ENCODE measurements around the gene RIOK3.

Gene RIOK3

DNA sequence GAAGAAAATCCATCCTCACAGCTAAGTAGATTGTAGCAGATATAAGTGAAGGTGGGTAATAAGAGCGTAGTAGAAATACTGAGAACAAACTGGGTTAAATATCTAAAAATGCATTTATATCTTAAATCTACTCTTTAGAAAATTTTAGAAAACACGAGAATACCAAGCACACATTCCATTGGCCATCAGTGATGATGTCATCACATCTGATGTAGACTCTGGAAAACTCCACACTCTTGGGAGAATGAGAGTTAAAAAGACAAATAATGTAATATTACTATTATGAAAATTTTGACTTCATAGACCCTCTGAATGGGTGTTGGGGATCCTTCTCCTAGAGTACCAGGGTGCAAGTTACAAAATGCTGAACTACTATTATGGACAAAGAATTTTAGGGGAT, 3.7 kb downstream of the RIOK3 start:
- Histone ChIP-seq H3K4me3 (ENCODE audit: low read length in 2 of 2) (no peak overlapping the region), H2BK12ac (ENCODE audit: low read length) (no peak overlapping the region), H3K23ac (ENCODE audit: low read depth, low read length, poor library complexity) (no peak overlapping the region), H2BK120ac (ENCODE audit: low read depth, low read length) (no peak overlapping the region), H3K4ac (ENCODE audit: low read length) (no peak overlapping the region), H3K27me3 (ENCODE audit: control insufficient read depth in 3 of 3, insufficient read depth in 3 of 3, low read depth in 1 of 3, low read length in 3 of 3) (no peaks in the 10 kb centered on the region), H4K91ac (ENCODE audit: low read depth, low read length, poor library complexity) (no peak overlapping the region), H3K9me3 (replicated peaks in 1 of 2; ENCODE audit: control insufficient read depth in 2 of 2, insufficient read depth in 1 of 2, low read depth in 1 of 2, low read length in 2 of 2) (no peaks in the 10 kb centered on the region), H2AFZ (ENCODE audit: low read length) (no peak overlapping the region), H3K27ac (replicated peaks; ENCODE audit: low read length) (no peak overlapping the region), H3K4me2 (ENCODE audit: insufficient read depth, low read length, poor library complexity, severe bottlenecking) (no peak overlapping the region), H2BK15ac (ENCODE audit: low read length) (no peak overlapping the region), H2BK5ac (ENCODE audit: low read length) (no peak overlapping the region), H2AK5ac (ENCODE audit: low read depth, low read length) (no peak overlapping the region), H3K79me1 (ENCODE audit: low read depth, low read length) (peaks cover 4% of the 10 kb centered on the region), H3K9ac (ENCODE audit: low read depth, low read length, poor library complexity) (no peak overlapping the region), H3K4me1 (ENCODE audit: control insufficient read depth in 2 of 2, insufficient read depth in 1 of 2, low read depth in 1 of 2, low read length in 2 of 2) (peaks cover 0 to 5% of the 10 kb centered on the region in 2 donors), H4K8ac (ENCODE audit: low read depth, low read length) (no peak overlapping the region), H3K18ac (ENCODE audit: low read length) (no peak overlapping the region), H3K14ac (ENCODE audit: low read length) (no peak overlapping the region), H3K36me3 (replicated peaks in 1 of 2; ENCODE audit: control insufficient read depth in 2 of 2, insufficient read depth in 2 of 2, low read length in 2 of 2) (peaks cover 0 to 19% of the 10 kb centered on the region in 2 donors)
- WGBS, 2 donors (ENCODE audit: extremely low coverage in 2 of 2, insufficient read length in 2 of 2, insufficient replicate concordance in 1 of 2): no CpG with 5 or more reads among the region's 2 CpGs
- DNase-seq (ENCODE audit: low spot score): no peak

DNA sequence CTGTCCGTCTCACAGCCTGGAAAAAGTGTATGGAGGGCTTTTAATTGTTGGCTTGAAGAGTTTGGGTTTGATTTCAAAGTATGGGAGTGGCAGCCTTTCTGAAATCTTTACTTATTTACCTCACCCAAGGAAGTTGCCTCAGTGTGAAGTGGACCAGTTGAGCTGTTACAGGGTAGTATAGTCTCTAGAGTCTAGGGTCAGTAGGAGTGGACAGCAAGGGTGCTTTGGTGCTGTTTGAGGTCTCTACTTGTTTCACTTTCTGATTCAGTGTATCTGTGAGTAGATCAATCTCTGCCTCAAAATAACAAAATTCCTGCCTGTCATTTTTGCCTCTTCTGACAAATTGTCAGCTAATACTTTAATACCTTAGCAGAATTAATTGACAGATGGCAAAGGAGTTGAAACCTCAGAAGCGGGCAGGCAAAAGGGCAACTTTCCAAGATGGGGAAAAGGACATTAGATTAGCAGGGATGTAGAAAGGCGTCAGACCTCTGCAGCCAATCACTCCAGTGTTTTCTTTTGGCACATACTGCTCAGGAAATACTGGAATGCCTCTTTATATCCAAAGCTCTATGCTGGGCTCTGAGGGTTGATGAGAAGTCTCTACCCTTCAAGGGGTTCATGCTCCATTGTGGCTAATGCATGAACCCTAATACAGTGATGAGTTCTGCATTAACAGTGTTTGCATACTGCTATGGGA, 5.9 kb downstream of the RIOK3 start:
- no peak overlapping the region for H3K4me2 ChIP-seq (ENCODE audit: insufficient read depth, low read length, poor library complexity, severe bottlenecking)
- no peak overlapping the region for H3K23ac ChIP-seq (ENCODE audit: low read depth, low read length, poor library complexity)
- H3K14ac ChIP-seq (ENCODE audit: low read length): no peak overlapping the region
- no peak overlapping the region for H3K18ac ChIP-seq (ENCODE audit: low read length)
- peaks cover 0 to under 1% of the 10 kb centered on the region in 2 donors for H3K4me1 ChIP-seq (ENCODE audit: control insufficient read depth in 2 of 2, insufficient read depth in 1 of 2, low read depth in 1 of 2, low read length in 2 of 2)
- H2BK120ac ChIP-seq (ENCODE audit: low read depth, low read length): no peak overlapping the region
- no peak overlapping the region for H2BK5ac ChIP-seq (ENCODE audit: low read length)
- H2BK15ac ChIP-seq (ENCODE audit: low read length): no peak overlapping the region
- no peak overlapping the region for H4K8ac ChIP-seq (ENCODE audit: low read depth, low read length)
- no peak overlapping the region for H2AFZ ChIP-seq (ENCODE audit: low read length)
- peaks cover 4 to 39% of the 10 kb centered on the region in 2 donors for H3K36me3 ChIP-seq (replicated peaks in 1 of 2; ENCODE audit: control insufficient read depth in 2 of 2, insufficient read depth in 2 of 2, low read length in 2 of 2)
- no peaks in the 10 kb centered on the region for H3K79me1 ChIP-seq (ENCODE audit: low read depth, low read length)
- H3K9me3 ChIP-seq (replicated peaks in 1 of 2; ENCODE audit: control insufficient read depth in 2 of 2, insufficient read depth in 1 of 2, low read depth in 1 of 2, low read length in 2 of 2): no peaks in the 10 kb centered on the region
- no peak overlapping the region for H3K4me3 ChIP-seq (ENCODE audit: low read length in 2 of 2)
- WGBS, 2 donors (ENCODE audit: extremely low coverage in 2 of 2, insufficient read length in 2 of 2, insufficient replicate concordance in 1 of 2): no CpG with 5 or more reads among the region's 3 CpGs
- no peak overlapping the region for H2BK12ac ChIP-seq (ENCODE audit: low read length)
- H3K4ac ChIP-seq (ENCODE audit: low read length): no peak overlapping the region
- no peak for DNase-seq (ENCODE audit: low spot score)
- H3K9ac ChIP-seq (ENCODE audit: low read depth, low read length, poor library complexity): no peak overlapping the region
- no peak overlapping the region for H2AK5ac ChIP-seq (ENCODE audit: low read depth, low read length)
- H4K91ac ChIP-seq (ENCODE audit: low read depth, low read length, poor library complexity): no peak overlapping the region
- no peaks in the 10 kb centered on the region for H3K27me3 ChIP-seq (ENCODE audit: control insufficient read depth in 3 of 3, insufficient read depth in 3 of 3, low read depth in 1 of 3, low read length in 3 of 3)
- H3K27ac ChIP-seq (replicated peaks; ENCODE audit: low read length): no peak overlapping the region

DNA sequence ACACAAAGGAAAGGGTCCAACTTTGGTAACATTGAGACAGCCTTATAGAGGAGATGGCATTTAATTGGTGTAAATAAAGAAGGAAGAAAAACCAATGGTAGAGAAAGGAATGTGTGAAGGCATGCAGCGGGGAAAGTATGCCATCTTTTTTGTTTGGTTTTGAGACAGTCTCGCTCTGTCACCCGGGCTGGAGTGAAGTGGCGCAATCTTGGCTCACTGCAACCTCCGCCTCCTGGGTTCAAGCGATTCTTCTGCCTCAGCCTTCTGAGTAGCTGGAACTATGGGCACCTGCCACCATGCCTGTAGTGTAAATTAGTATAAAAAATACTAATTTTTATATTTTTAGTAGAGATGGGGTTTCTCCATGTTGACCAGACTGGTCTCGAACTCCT, 6.4 kb downstream of the RIOK3 start:
- Histone ChIP-seq H3K4me3 (ENCODE audit: low read length in 2 of 2) (no peak overlapping the region), H3K4me1 (ENCODE audit: control insufficient read depth in 2 of 2, insufficient read depth in 1 of 2, low read depth in 1 of 2, low read length in 2 of 2) (no peaks in the 10 kb centered on the region), H3K79me1 (ENCODE audit: low read depth, low read length) (no peaks in the 10 kb centered on the region), H3K27me3 (ENCODE audit: control insufficient read depth in 3 of 3, insufficient read depth in 3 of 3, low read depth in 1 of 3, low read length in 3 of 3) (no peaks in the 10 kb centered on the region), H3K9me3 (replicated peaks in 1 of 2; ENCODE audit: control insufficient read depth in 2 of 2, insufficient read depth in 1 of 2, low read depth in 1 of 2, low read length in 2 of 2) (no peaks in the 10 kb centered on the region), H2BK120ac (ENCODE audit: low read depth, low read length) (no peak overlapping the region), H2BK5ac (ENCODE audit: low read length) (no peak overlapping the region), H3K4me2 (ENCODE audit: insufficient read depth, low read length, poor library complexity, severe bottlenecking) (no peak overlapping the region), H4K91ac (ENCODE audit: low read depth, low read length, poor library complexity) (no peak overlapping the region), H3K4ac (ENCODE audit: low read length) (no peak overlapping the region), H2BK12ac (ENCODE audit: low read length) (no peak overlapping the region), H3K36me3 (replicated peaks in 1 of 2; ENCODE audit: control insufficient read depth in 2 of 2, insufficient read depth in 2 of 2, low read length in 2 of 2) (peaks cover 4 to 44% of the 10 kb centered on the region in 2 donors), H3K27ac (replicated peaks; ENCODE audit: low read length) (no peak overlapping the region), H2BK15ac (ENCODE audit: low read length) (no peak overlapping the region), H3K14ac (ENCODE audit: low read length) (no peak overlapping the region), H3K9ac (ENCODE audit: low read depth, low read length, poor library complexity) (no peak overlapping the region), H2AFZ (ENCODE audit: low read length) (no peak overlapping the region), H3K23ac (ENCODE audit: low read depth, low read length, poor library complexity) (no peak overlapping the region), H3K18ac (ENCODE audit: low read length) (no peak overlapping the region), H4K8ac (ENCODE audit: low read depth, low read length) (no peak overlapping the region), H2AK5ac (ENCODE audit: low read depth, low read length) (no peak overlapping the region)
- DNase-seq (ENCODE audit: low spot score): no peak
- no CpG with 5 or more reads among the region's 7 CpGs for WGBS, 2 donors (ENCODE audit: extremely low coverage in 2 of 2, insufficient read length in 2 of 2, insufficient replicate concordance in 1 of 2)

DNA sequence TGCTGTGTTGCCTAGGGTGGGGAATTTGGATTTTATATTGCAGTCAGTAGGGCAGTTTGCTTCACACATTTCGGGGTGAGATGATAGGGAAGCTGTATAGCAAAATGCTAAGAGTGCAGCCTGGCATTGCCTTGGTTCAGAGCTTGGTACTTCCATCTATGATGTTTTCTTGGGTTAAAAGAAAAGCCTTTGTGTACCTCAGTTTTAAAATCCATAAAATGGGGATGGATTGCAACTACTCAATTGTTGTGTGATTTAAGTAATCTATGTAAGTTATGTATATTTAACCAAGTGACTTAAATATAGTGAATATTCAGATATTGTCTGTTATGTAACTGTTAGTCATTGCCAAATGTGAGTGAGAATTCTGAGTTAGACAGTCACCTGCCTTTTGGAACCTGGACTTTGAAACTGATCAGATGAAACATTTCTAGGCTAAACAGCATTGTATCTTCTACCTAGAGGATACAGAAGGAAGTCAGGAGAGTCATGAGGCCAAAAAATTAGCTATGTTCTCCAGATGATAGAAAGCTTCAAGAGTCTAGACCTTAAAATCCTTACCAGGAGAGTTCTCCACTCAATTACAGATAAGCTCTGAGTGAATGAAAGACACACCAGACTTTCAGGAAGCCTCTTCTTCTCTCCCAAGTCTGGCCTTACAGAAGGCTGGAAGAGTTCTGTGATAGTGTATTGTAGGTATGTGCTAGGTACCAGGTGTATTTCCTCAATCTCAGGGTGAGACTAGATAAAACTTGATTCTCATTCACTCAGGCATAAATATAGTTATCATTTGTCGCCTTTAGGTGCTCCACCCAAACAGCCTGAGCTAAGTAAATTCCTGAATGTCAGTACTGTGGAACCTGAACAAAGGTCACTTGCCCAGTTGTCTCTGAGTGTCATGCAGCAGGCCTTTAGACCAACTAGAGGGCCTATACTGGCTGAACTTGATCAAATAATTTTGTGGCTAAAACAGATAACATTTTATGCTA, 7.5 kb downstream of the RIOK3 start:
- Histone ChIP-seq H3K9me3 (replicated peaks in 1 of 2; ENCODE audit: control insufficient read depth in 2 of 2, insufficient read depth in 1 of 2, low read depth in 1 of 2, low read length in 2 of 2) (no peaks in the 10 kb centered on the region), H3K4ac (ENCODE audit: low read length) (no peak overlapping the region), H2BK15ac (ENCODE audit: low read length) (no peak overlapping the region), H3K27me3 (ENCODE audit: control insufficient read depth in 3 of 3, insufficient read depth in 3 of 3, low read depth in 1 of 3, low read length in 3 of 3) (no peaks in the 10 kb centered on the region), H3K36me3 (replicated peaks in 1 of 2; ENCODE audit: control insufficient read depth in 2 of 2, insufficient read depth in 2 of 2, low read length in 2 of 2) (peaks cover 4 to 53% of the 10 kb centered on the region in 2 donors), H4K91ac (ENCODE audit: low read depth, low read length, poor library complexity) (no peak overlapping the region), H2AK5ac (ENCODE audit: low read depth, low read length) (no peak overlapping the region), H3K14ac (ENCODE audit: low read length) (no peak overlapping the region), H3K9ac (ENCODE audit: low read depth, low read length, poor library complexity) (no peak overlapping the region), H3K27ac (replicated peaks; ENCODE audit: low read length) (no peak overlapping the region), H4K8ac (ENCODE audit: low read depth, low read length) (no peak overlapping the region), H3K4me3 (ENCODE audit: low read length in 2 of 2) (no peak overlapping the region), H3K18ac (ENCODE audit: low read length) (no peak overlapping the region), H3K23ac (ENCODE audit: low read depth, low read length, poor library complexity) (no peak overlapping the region), H3K4me1 (ENCODE audit: control insufficient read depth in 2 of 2, insufficient read depth in 1 of 2, low read depth in 1 of 2, low read length in 2 of 2) (no peaks in the 10 kb centered on the region), H2AFZ (ENCODE audit: low read length) (no peak overlapping the region), H2BK5ac (ENCODE audit: low read length) (no peak overlapping the region), H2BK120ac (ENCODE audit: low read depth, low read length) (no peak overlapping the region), H3K79me1 (ENCODE audit: low read depth, low read length) (no peaks in the 10 kb centered on the region), H3K4me2 (ENCODE audit: insufficient read depth, low read length, poor library complexity, severe bottlenecking) (no peak overlapping the region), H2BK12ac (ENCODE audit: low read length) (no peak overlapping the region)
- DNase-seq (ENCODE audit: low spot score): no peak
- WGBS, 2 donors (ENCODE audit: extremely low coverage in 2 of 2, insufficient read length in 2 of 2, insufficient replicate concordance in 1 of 2): no CpG with 5 or more reads among the region's 2 CpGs

Measured in neuronal stem cell (in vitro differentiated cells).